GM12892 (cell line): ENCODE measurements around the gene KCNJ18.

Experiments used
- POLR2A ChIP-seq: IDR thresholded peaks from 2 replicates; pipeline ENCODE4 v1.6.1; 2011; ENCODE audit warnings: low read depth, low read length, control low read depth
- POLR2AphosphoS5 ChIP-seq: IDR thresholded peaks from 2 replicates; pipeline ENCODE4 v1.6.1; 2011; ENCODE audit warnings: low read depth, low read length, control low read depth
- TAF1 ChIP-seq: IDR thresholded peaks from 2 replicates; pipeline ENCODE4 v1.6.1; 2011; ENCODE audit warnings: low read depth, mild to moderate bottlenecking, control low read depth, low read length, borderline replicate concordance

- TF ChIP-seq POLR2A (no peak), TAF1 (no peak), POLR2AphosphoS5 (no peak)
Measured at GRCh38 chr17:21705021-21705601, 12.8 kb downstream of the KCNJ18 start.
